GM11168 (cell line): Measurements from ENCODE around the gene PPP1R13B.
"Not testable (repeated sequence)": the region's sequence is repeated elsewhere in the genome, so short reads cannot be mapped to it uniquely, and the experiment has no call there.

ENCODE experiments used
- in situ Hi-C: fragments of 300-500 bp; cut with MboI; formaldehyde crosslinking; loops from one replicate; pipeline ENCODE4 v1.12.0; 2022; ENCODE audit warnings: low sequenced_read_pairs; ENCODE audit not compliant: unreplicated experiment

The PPP1R13B gene

GRCh38 chr14:103861413-103862392 lies 14.3 kb upstream of the PPP1R13B start:
- in situ Hi-C loops: no loop called here

- in situ Hi-C loops: no loop called here
Observed at GRCh38 chr14:103859416-103860202, 12.2 kb upstream of the PPP1R13B start.

GRCh38 chr14:103858063-103858781 lies 10.8 kb upstream of the PPP1R13B start:
- in situ Hi-C loops: no loop called here

- in situ Hi-C loops: no loop called here
Observed at GRCh38 chr14:103857256-103857655, 9.9 kb upstream of the PPP1R13B start.

- in situ Hi-C loops: no loop called here
Observed at GRCh38 chr14:103856607-103857006, 9.2 kb upstream of the PPP1R13B start.

- in situ Hi-C loops: no loop called here
Observed at GRCh38 chr14:103856105-103856504, 8.7 kb upstream of the PPP1R13B start.

- in situ Hi-C loops: no loop called here
Observed at GRCh38 chr14:103855734-103856095, 8.3 kb upstream of the PPP1R13B start.

GRCh38 chr14:103854822-103855733 lies 7.7 kb upstream of the PPP1R13B start:
- in situ Hi-C loops: no loop called here

GRCh38 chr14:103854017-103854808 lies 6.8 kb upstream of the PPP1R13B start:
- in situ Hi-C loops: no loop called here

- in situ Hi-C loops: no loop called here
Observed at GRCh38 chr14:103849151-103849886, 1.9 kb upstream of the PPP1R13B start.

- in situ Hi-C loops: no loop called here
Observed at GRCh38 chr14:103848175-103849077, 1.1 kb upstream of the PPP1R13B start.

- in situ Hi-C loops: no loop called here
Observed at GRCh38 chr14:103846543-103847450, 578 bp downstream of the PPP1R13B start.

GRCh38 chr14:103846097-103846496 lies 1.3 kb downstream of the PPP1R13B start:
- in situ Hi-C loops: no loop called here

GRCh38 chr14:103845327-103845726 lies 2.0 kb downstream of the PPP1R13B start:
- in situ Hi-C loops: no loop called here

GRCh38 chr14:103841265-103841664 lies 6.1 kb downstream of the PPP1R13B start:
- in situ Hi-C loops: not testable (repeated sequence)

GRCh38 chr14:103840014-103840413 lies 7.4 kb downstream of the PPP1R13B start:
- in situ Hi-C loops: no loop called here
